Smooth muscle cell (in vitro differentiated cells): ENCODE results near the gene SCRN1. TPM values are rescaled to one million over a fixed set of nuclear protein-coding genes. Genes with fewer than 3 reads are reported as not detected.

Source experiments
- DNase-seq: peaks from one replicate; lab custom pipeline; 2025; ENCODE audit not compliant: unreplicated experiment; lab: John Stamatoyannopoulos, UW
- H2AFZ ChIP-seq: fragments of 200-600 bp; sonication (generic); 2 replicates; pipeline ENCODE4 v1.6.0; 2016; ENCODE audit warnings: antibody characterized with exemption, low read depth, mild to moderate bottlenecking
- H3F3A ChIP-seq: fragments of 200-600 bp; sonication (generic); 2 replicates; pipeline ENCODE4 v1.6.0; 2017; ENCODE audit warnings: antibody characterized with exemption, low read depth
- H3K27ac ChIP-seq: fragments of 200-600 bp; sonication (generic); 2 replicates; pipeline ENCODE4 v1.5.1; 2016; ENCODE audit warnings: low read depth, mild to moderate bottlenecking
- H3K27me3 ChIP-seq: fragments of 200-600 bp; sonication (generic); 2 replicates; pipeline ENCODE4 v1.6.1; 2016; ENCODE audit warnings: low read depth, mild to moderate bottlenecking
- H3K36me3 ChIP-seq: fragments of 200-600 bp; sonication (generic); 2 replicates; pipeline ENCODE4 v1.5.1; 2016; ENCODE audit warnings: low read depth
- H3K4me1 ChIP-seq: fragments of 200-600 bp; sonication (generic); 2 replicates; pipeline ENCODE4 v1.5.1; 2016; ENCODE audit warnings: low read depth
- H3K4me2 ChIP-seq: fragments of 200-600 bp; sonication (generic); 2 replicates; pipeline ENCODE4 v1.6.0; 2016; ENCODE audit warnings: mild to moderate bottlenecking
- H3K4me3 ChIP-seq: fragments of 200-600 bp; sonication (generic); 2 replicates; pipeline ENCODE4 v1.5.1; 2016; ENCODE audit warnings: mild to moderate bottlenecking
- H3K79me2 ChIP-seq: fragments of 200-600 bp; sonication (generic); 2 replicates; pipeline ENCODE4 v1.6.0; 2016; ENCODE audit warnings: low read depth, mild to moderate bottlenecking
- H3K9ac ChIP-seq: fragments of 200-600 bp; sonication (generic); 2 replicates; pipeline ENCODE4 v1.6.0; 2016; ENCODE audit warnings: low read depth
- H3K9me3 ChIP-seq: fragments of 200-600 bp; sonication (generic); replicated peaks from 2 replicates; pipeline ENCODE4 v1.5.1; 2016; ENCODE audit warnings: low read depth
- H4K20me1 ChIP-seq: fragments of 200-600 bp; sonication (generic); 2 replicates; pipeline ENCODE4 v1.6.0; 2016; ENCODE audit warnings: low read depth
- CTCF ChIP-seq: fragments of 200-600 bp; sonication (generic); IDR thresholded peaks from 2 replicates; pipeline ENCODE4 v1.5.1; 2017; ENCODE audit warnings: borderline replicate concordance, mild to moderate bottlenecking, antibody characterized with exemption; ENCODE audit not compliant: insufficient read depth, poor library complexity, severe bottlenecking
- WGBS: methylation state at CpG from one replicate; pipeline ENCODE4 v1.1.7; 2016; ENCODE audit warnings: low lambda C conversion rate; 5-methylcytosine and 5-hydroxymethylcytosine counted together
- polyA plus RNA-seq: library from polyadenylated mRNA; unstranded; fragments of >200 nt; fragmentation: Nextera tagmentation; extraction: Ambion mirVana; gene quantifications from 2 replicates; pipeline ENCODE4 v1.2.1, GENCODE V29; 2016
- total RNA-seq: library from RNA; depleted of rRNA; stranded (reverse); fragments of >200 nt; gene quantifications from 2 replicates; pipeline ENCODE4 v1.2.3, GENCODE V29; 2014

The SCRN1 gene
- total and polyA plus RNA-seq, 2 experiments from 2014 or later: 67.5 to 84.9 TPM

DNA sequence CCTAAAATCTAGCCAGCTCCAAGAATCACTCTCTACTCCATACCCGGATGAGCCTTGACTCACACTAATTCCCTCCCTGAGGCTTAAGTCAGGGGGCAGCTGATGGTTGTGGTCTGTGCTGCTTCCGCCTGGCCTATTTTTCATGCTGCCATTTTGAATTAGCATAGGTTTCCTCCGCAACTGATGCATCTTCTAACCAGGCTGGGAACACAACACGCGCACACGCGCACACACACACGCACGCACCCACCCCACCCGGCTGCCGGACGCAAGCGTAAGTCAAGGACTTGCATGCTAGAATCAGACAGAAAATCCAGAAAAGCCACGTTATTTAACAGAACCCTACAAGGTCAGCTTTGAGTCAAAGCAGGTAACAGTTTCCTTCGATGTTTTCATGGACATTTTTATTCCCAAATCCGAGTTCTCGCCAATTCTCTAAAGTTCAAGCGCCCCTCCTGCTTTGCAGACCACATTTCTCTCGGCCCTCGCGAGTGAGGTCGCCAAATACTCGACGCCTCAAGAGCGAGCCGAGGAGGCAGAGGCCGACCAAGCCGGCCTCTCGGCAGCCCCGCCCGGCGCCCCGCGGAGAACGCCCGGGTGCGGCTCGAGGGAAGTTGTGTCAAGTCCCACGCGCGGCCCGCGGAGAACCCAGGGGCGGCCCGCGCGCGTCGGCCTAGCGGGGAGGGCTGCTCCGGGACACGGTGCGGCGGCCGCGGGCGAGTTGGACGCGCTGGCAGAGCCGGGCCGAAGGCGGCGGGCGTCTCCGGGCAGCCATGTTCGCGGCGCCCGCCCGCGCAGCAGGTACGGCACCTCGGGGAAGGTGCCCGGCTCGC lies 961 bp downstream of the SCRN1 start:
- H3K27me3 ChIP-seq: no peaks in the 10 kb centered on the region
- peaks cover 45% of the 10 kb centered on the region for H3K79me2 ChIP-seq
- 1% methylated on average over 57 of the region's 75 CpGs for WGBS
- no peaks in the 10 kb centered on the region for H3K9me3 ChIP-seq
- H3K27ac ChIP-seq: peak overlapping the region; percentile 94
- TF ChIP-seq CTCF: no peak
- H3K4me1 ChIP-seq: peaks cover 13% of the 10 kb centered on the region
- peak overlapping the region; percentile 54 for H2AFZ ChIP-seq
- peak overlapping the region; percentile 99 for H3K4me3 ChIP-seq
- DNase-seq: peak; percentile 30
- H3K36me3 ChIP-seq: no peaks in the 10 kb centered on the region
- H3K9ac ChIP-seq: peak overlapping the region; percentile 79
- H4K20me1 ChIP-seq: peaks cover 20% of the 10 kb centered on the region
- H3K4me2 ChIP-seq: peak overlapping the region; percentile 87
- H3F3A ChIP-seq: peaks cover 16% of the 10 kb centered on the region

DNA sequence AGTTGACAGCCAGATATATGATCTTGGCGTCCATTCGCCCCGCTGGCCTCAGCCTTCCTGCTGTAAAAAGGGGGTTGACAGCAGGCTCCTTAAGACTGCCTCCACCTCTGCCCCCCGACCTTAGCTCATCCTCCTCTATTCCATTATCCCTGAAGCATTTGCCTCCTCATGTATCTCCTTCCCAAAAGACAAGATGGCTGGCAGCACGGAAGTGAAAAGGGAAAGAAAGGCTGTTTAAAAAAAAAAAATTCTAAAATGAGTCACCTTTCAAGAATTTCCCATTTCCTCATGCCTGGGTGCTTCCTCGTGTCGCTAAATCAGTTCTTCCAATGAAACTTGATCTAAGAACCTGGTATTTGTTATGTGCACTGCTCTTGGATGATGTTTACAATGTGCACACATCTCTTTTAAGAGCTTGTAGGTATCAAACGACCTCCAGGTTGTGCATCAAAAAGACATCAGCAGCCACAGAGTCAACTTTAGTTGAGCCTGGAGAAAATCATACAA lies 1.7 kb downstream of the SCRN1 start:
- H3K27me3 ChIP-seq: no peaks in the 10 kb centered on the region
- H3K4me2 ChIP-seq: peak overlapping the region; percentile 87
- peaks cover 13% of the 10 kb centered on the region for H3K4me1 ChIP-seq
- 17% methylated on average over 8 of the region's 8 CpGs for WGBS
- no peak for TF ChIP-seq CTCF
- peaks cover 26% of the 10 kb centered on the region for H4K20me1 ChIP-seq
- H3K27ac ChIP-seq: peak overlapping the region; percentile 94
- H3F3A ChIP-seq: peaks cover 16% of the 10 kb centered on the region
- peak overlapping the region; percentile 79 for H3K9ac ChIP-seq
- no peaks in the 10 kb centered on the region for H3K36me3 ChIP-seq
- H3K4me3 ChIP-seq: peak overlapping the region; percentile 99
- peaks cover 53% of the 10 kb centered on the region for H3K79me2 ChIP-seq
- peak overlapping the region; percentile 54 for H2AFZ ChIP-seq
- DNase-seq: no peak
- no peaks in the 10 kb centered on the region for H3K9me3 ChIP-seq

- H3K36me3 ChIP-seq: no peaks in the 10 kb centered on the region
- H3K79me2 ChIP-seq: peaks cover 61% of the 10 kb centered on the region
- H3K4me3 ChIP-seq: peak overlapping the region; percentile 99
- H3K4me2 ChIP-seq: peak overlapping the region; percentile 87
- H3K27me3 ChIP-seq: no peaks in the 10 kb centered on the region
- H3K9ac ChIP-seq: peak overlapping the region; percentile 79
- WGBS: 19% methylated on average over 2 of the region's 2 CpGs
- peaks cover 34% of the 10 kb centered on the region for H4K20me1 ChIP-seq
- peaks cover 13% of the 10 kb centered on the region for H3K4me1 ChIP-seq
- peaks cover 16% of the 10 kb centered on the region for H3F3A ChIP-seq
- no peak for DNase-seq
- H2AFZ ChIP-seq: peak overlapping the region; percentile 54
- peak overlapping the region; percentile 94 for H3K27ac ChIP-seq
- TF ChIP-seq CTCF: no peak
- no peaks in the 10 kb centered on the region for H3K9me3 ChIP-seq
Observed at GRCh38 chr7:29987083-29987482, 2.5 kb downstream of the SCRN1 start.
